Measurements from ENCODE around the gene DMRTC2. TPM values are rescaled to one million over a fixed set of nuclear protein-coding genes. Genes with fewer than 3 reads are reported as not detected.

Gene DMRTC2
- total RNA-seq, 1 experiment from 2014 or later: not detected

- ChIA-PET CTCF (no interaction called here), POLR2A (no interaction called here), RAD21 (ENCODE audit: low non-redundant PET in 1 of 2, low total read pairs in 2 of 2, uncharacterized antibody in 2 of 2, unreplicated experiment in 2 of 2) (no interaction called here)
- no peaks in the 10 kb centered on the region for H3K9me2 ChIP-seq (ENCODE audit: insufficient read depth)
- H3K9me3 ChIP-seq (ENCODE audit: control insufficient read depth in 1 of 2, insufficient read depth in 1 of 2, low read depth in 1 of 2, low read length in 2 of 2): no peaks in the 10 kb centered on the region
- no peak overlapping the region for H3K4me3 ChIP-seq (replicated peaks in 1 of 2; ENCODE audit: low read depth in 1 of 2, low read length in 2 of 2)
- H3K27ac ChIP-seq (ENCODE audit: low read depth, low read length): no peak overlapping the region; the same call in 1 of the 2 replicates
- H2AFZ ChIP-seq (ENCODE audit: low read depth, low read length, poor library complexity, severe bottlenecking): no peak overlapping the region
- H3K4me1 ChIP-seq (ENCODE audit: control insufficient read depth in 1 of 2, insufficient read depth in 2 of 2, low read length in 2 of 2): peaks cover 7 to 17% of the 10 kb centered on the region in 2 experiments
- ATAC-seq (no peak), DNase-seq (ENCODE audit: low read depth, low spot score) (no peak)
- intact Hi-C loops (cut with micrococcal nuclease): no loop called here
- H3K9ac ChIP-seq (ENCODE audit: low read length): no peak overlapping the region
- TF ChIP-seq REST (IDR thresholded peaks at IDR 0.05; ENCODE audit: low read depth): no peak
- no peak for TF ChIP-seq EZH2 (IDR thresholded peaks at IDR 0.05)
- no peak for TF ChIP-seq JUND (IDR thresholded peaks at IDR 0.05)
- TF ChIP-seq TCF7L2 (IDR thresholded peaks at IDR 0.05; ENCODE audit: borderline replicate concordance, extremely low read depth, insufficient read depth, insufficient read length): no peak
- TF ChIP-seq SP1 (IDR thresholded peaks at IDR 0.05; ENCODE audit: low read depth): no peak
- no peak for TF ChIP-seq POLR2A (IDR thresholded peaks at IDR 0.05; ENCODE audit: borderline replicate concordance, extremely low read depth, insufficient read depth, insufficient read length)
- no peak for TF ChIP-seq CBX3 (IDR thresholded peaks at IDR 0.05; ENCODE audit: low read depth)
- TF ChIP-seq FOSL1 (IDR thresholded peaks at IDR 0.05; ENCODE audit: low read depth): no peak
- no peak for TF ChIP-seq ATF3 (IDR thresholded peaks at IDR 0.05)
- no peak for TF ChIP-seq EZH2phosphoT487 (IDR thresholded peaks at IDR 0.05; ENCODE audit: borderline replicate concordance)
- peaks cover 13 to 31% of the 10 kb centered on the region in 2 experiments for H3K36me3 ChIP-seq (ENCODE audit: control insufficient read depth in 1 of 2, insufficient read depth in 2 of 2, low read length in 2 of 2)
- H3K79me2 ChIP-seq (ENCODE audit: insufficient read depth, low read length): peaks cover 23% of the 10 kb centered on the region; the same call in 1 of the 2 replicates
- BruUV-seq (replicated peaks): no TSS peak
- H3K4me2 ChIP-seq (ENCODE audit: low read length): no peak overlapping the region
- H3K27me3 ChIP-seq (ENCODE audit: insufficient read depth, low read length): no peaks in the 10 kb centered on the region
- H4K20me1 ChIP-seq (ENCODE audit: insufficient read depth): no peaks in the 10 kb centered on the region
Observed at GRCh38 chr19:41892173-41892902, 47.5 kb downstream of the DMRTC2 start.

Data from HCT116 (cell line).